Nephron (organoid): Measurements from ENCODE around the gene CNDP1.

Experiments
- H3K27ac Mint-ChIP-seq, 3 experiments: 2 replicates each; pipeline ENCODE4 v1.8.0; 2020; ENCODE audit warnings: mixed read lengths in 3 of 3, mild to moderate bottlenecking in 2 of 3, moderate library complexity in 1 of 3
- H3K27me3 Mint-ChIP-seq: 2 replicates; pipeline ENCODE4 v1.8.0; 2021; ENCODE audit warnings: low read depth, mild to moderate bottlenecking, moderate library complexity, mixed read lengths
- H3K36me3 Mint-ChIP-seq: 2 replicates; pipeline ENCODE4 v1.8.0; 2020; ENCODE audit warnings: low read depth, mixed read lengths
- H3K4me1 Mint-ChIP-seq: 2 replicates; pipeline ENCODE4 v1.8.0; 2020; ENCODE audit warnings: mixed read lengths
- H3K4me3 Mint-ChIP-seq, 3 experiments: 2 replicates each; pipeline ENCODE4 v1.8.0; 2020; ENCODE audit warnings: mild to moderate bottlenecking in 3 of 3, mixed read lengths in 3 of 3, moderate library complexity in 2 of 3
- H3K9me3 Mint-ChIP-seq: 2 replicates; pipeline ENCODE4 v1.8.0; 2020; ENCODE audit warnings: mixed read lengths
- TF ChIP-seq, protein P1 (sequence below), 3 experiments: fragments of 200-600 bp; sonication (generic); IDR thresholded peaks; one replicate each; pipeline ENCODE4 v1.5.0; 2021; ENCODE audit warnings: antibody characterized with exemption in 3 of 3; ENCODE audit not compliant: unreplicated experiment in 3 of 3

Gene CNDP1

GRCh38 chr18:74512321-74513053 lies 21.8 kb upstream of the CNDP1 start:
- TF ChIP-seq, protein P1, sequence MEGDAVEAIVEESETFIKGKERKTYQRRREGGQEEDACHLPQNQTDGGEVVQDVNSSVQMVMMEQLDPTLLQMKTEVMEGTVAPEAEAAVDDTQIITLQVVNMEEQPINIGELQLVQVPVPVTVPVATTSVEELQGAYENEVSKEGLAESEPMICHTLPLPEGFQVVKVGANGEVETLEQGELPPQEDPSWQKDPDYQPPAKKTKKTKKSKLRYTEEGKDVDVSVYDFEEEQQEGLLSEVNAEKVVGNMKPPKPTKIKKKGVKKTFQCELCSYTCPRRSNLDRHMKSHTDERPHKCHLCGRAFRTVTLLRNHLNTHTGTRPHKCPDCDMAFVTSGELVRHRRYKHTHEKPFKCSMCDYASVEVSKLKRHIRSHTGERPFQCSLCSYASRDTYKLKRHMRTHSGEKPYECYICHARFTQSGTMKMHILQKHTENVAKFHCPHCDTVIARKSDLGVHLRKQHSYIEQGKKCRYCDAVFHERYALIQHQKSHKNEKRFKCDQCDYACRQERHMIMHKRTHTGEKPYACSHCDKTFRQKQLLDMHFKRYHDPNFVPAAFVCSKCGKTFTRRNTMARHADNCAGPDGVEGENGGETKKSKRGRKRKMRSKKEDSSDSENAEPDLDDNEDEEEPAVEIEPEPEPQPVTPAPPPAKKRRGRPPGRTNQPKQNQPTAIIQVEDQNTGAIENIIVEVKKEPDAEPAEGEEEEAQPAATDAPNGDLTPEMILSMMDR (IDR thresholded peaks at IDR 0.05; ENCODE audit: unreplicated experiment in 3 of 3): no peak
- no peak overlapping the region for H3K4me3 Mint-ChIP-seq
- peaks cover 48% of the 10 kb centered on the region for H3K36me3 Mint-ChIP-seq
- H3K27ac Mint-ChIP-seq: no peak overlapping the region
- no peaks in the 10 kb centered on the region for H3K9me3 Mint-ChIP-seq
- no peaks in the 10 kb centered on the region for H3K27me3 Mint-ChIP-seq
- H3K4me1 Mint-ChIP-seq: peaks cover 4% of the 10 kb centered on the region

DNA sequence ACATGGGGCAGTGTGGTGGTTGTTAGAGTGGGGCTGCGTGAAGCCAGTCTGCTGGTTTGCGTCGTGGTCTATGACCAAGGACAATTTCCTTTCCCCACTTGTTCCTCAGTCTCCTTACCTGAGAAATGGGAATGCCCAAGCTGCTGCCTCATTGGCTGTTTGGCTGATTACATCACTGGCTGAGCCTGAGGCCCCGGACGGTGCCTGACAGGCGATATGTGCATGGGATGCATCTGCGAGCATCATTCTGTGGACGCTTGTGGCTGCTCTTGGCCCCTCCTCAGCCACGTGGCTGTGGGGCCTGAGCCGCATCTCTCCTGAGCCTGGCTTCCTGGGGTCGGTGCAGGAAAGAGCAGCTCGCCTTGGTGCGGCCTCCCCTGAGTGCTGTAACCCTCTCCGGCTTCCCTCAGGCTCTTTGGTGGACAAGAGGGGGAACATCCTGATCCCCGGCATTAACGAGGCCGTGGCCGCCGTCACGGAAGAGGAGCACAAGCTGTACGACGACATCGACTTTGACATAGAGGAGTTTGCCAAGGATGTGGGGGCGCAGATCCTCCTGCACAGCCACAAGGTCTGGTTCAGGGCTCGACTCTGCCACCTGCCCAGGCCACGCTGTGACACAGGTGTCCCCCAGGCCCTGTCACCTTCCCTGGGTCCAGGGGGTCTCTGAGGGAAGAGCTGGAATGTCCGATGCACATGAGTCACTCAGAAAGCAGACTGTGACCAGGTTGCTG lies 21.0 kb upstream of the CNDP1 start:
- no peak overlapping the region for H3K27ac Mint-ChIP-seq
- no peaks in the 10 kb centered on the region for H3K4me1 Mint-ChIP-seq
- H3K27me3 Mint-ChIP-seq: no peaks in the 10 kb centered on the region
- H3K4me3 Mint-ChIP-seq: no peak overlapping the region
- TF ChIP-seq, protein P1 (IDR thresholded peaks at IDR 0.05; ENCODE audit: unreplicated experiment in 3 of 3): no peak
- no peaks in the 10 kb centered on the region for H3K9me3 Mint-ChIP-seq
- peaks cover 46% of the 10 kb centered on the region for H3K36me3 Mint-ChIP-seq

DNA sequence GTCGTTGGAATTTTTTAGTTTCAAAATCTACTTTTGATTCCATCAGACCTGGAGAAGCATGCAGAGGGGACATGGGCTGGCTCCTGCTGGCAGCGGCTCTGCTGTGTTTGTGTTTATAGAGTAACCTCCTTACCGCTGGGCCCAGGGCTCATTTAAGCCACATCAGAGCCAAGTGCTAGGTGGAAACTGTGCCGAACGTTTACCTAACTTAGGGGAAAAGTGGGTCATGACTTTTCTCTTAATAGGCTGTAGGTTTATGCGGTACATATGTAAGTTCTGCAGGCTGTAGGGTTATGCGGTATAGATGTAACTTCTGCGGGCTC lies 20.5 kb upstream of the CNDP1 start:
- H3K27ac Mint-ChIP-seq: no peak overlapping the region

DNA sequence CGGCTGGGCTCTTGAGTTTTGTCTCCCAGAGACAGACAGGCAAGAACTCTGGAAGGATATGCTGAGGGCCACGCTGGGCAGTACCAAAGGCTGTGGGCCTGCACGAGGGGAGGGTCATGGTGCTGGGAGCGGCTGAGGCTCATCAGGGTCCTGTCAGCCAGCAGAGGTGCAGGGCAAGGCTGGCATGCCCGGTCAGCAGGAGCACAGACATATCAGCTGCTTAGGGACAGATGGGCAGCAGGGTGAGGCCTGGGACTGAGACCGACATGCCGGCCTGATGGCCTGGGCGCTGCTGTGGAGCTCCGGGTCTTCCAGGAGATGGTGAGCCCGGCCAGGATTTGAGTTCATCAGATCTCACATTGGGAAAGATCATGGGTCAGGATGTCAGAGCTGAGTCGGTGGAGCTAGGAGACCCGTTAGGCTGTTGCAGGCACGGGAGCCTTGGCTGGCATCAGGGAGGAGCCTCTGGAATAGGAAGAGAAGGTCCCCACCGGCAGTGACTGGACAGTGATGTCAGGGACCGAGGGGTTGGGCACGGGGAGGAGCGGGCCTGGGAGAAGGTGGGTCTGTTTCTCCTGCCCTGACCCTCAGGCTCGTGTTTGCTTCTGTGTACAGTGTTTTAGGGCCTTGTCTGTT lies 19.3 kb upstream of the CNDP1 start:
- no peak overlapping the region for H3K27ac Mint-ChIP-seq

More for the DNA sequence above, 20.5 kb upstream of the CNDP1 start:
- TF ChIP-seq, protein P1 (IDR thresholded peaks at IDR 0.05; ENCODE audit: unreplicated experiment in 3 of 3): no peak
- no peak overlapping the region for H3K4me3 Mint-ChIP-seq
- H3K36me3 Mint-ChIP-seq: peaks cover 46% of the 10 kb centered on the region
- no peaks in the 10 kb centered on the region for H3K4me1 Mint-ChIP-seq
- H3K27me3 Mint-ChIP-seq: no peaks in the 10 kb centered on the region
- no peaks in the 10 kb centered on the region for H3K9me3 Mint-ChIP-seq

DNA sequence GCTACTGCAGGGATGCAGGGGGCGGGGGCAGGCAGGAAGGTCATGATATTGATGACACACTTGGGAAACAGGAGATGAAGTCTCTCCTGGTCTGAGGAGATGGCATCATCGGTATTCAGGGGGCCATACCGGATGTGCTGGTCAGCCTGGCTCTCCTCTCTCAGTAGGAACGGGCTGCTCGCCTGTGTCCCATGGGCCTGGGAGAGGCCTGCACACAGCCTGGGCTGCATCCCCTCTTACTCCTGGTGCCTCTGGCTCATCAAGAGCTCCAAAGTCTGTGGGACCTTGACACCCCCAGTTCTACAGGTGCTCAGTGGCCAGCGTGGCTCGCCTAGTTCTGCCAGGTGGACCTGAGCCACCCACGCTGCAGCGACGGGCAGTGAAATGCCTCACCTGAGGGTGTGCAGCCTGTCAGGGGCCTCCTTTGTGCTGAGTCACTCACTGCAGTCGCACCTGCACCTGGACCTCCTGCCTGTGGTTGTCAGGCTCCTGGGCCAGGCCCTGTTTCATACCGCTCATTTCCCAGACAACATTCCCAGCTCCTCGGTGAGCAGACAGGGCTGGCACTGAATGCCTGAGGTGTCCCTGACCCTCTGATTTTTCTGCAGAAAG lies 18.6 kb upstream of the CNDP1 start:
- Mint-ChIP-seq H3K27ac (no peak overlapping the region), H3K27me3 (no peaks in the 10 kb centered on the region), H3K4me1 (no peaks in the 10 kb centered on the region), H3K9me3 (no peaks in the 10 kb centered on the region), H3K4me3 (no peak overlapping the region), H3K36me3 (peaks cover 52% of the 10 kb centered on the region)
- TF ChIP-seq, protein P1 (IDR thresholded peaks at IDR 0.05; ENCODE audit: unreplicated experiment in 3 of 3): no peak

More for the DNA sequence above, 19.3 kb upstream of the CNDP1 start:
- no peaks in the 10 kb centered on the region for H3K27me3 Mint-ChIP-seq
- H3K9me3 Mint-ChIP-seq: no peaks in the 10 kb centered on the region
- TF ChIP-seq, protein P1 (IDR thresholded peaks at IDR 0.05; ENCODE audit: unreplicated experiment in 3 of 3): no peak
- no peaks in the 10 kb centered on the region for H3K4me1 Mint-ChIP-seq
- H3K4me3 Mint-ChIP-seq: no peak overlapping the region
- peaks cover 52% of the 10 kb centered on the region for H3K36me3 Mint-ChIP-seq
